ENCODE measurements around the gene UBAC2.

The UBAC2 gene

DNA sequence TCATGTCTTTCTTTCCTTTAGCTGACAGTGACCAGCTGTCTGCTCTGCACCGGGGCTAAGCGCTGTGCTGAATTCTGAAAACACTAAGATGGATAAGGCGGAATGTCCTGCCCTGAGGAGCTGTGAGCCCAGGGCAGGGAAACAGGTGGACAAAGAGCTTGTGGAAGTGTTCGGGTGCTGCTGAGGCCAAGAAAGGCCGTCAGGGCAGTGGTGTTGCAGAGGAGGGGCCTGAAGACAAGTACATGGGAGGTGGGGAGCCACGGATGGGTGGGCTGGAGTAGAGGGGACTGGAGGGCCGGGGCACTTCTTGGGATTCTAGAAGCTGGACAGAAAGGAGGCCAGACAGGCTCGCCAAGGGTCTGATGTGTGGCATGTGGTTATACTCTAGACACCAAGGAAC, 172.8 kb downstream of the UBAC2 start:
- no peaks in the 10 kb centered on the region for H3K9me3 ChIP-seq (ENCODE audit: control insufficient read depth in 5 of 5, low read length in 5 of 5)
- H3K36me3 ChIP-seq (ENCODE audit: control insufficient read depth in 5 of 5, insufficient read depth in 5 of 5, low read length in 5 of 5), result peaks cover 10 to 43% (median 39%) of the 10 kb centered on the region in 5 donors
- no peaks in the 10 kb centered on the region for H3K27me3 ChIP-seq (ENCODE audit: control insufficient read depth in 5 of 5, insufficient read depth in 4 of 5, low read length in 5 of 5)
- H3K9ac ChIP-seq (ENCODE audit: low read length in 5 of 5), result no peak overlapping the region
- no peak overlapping the region for H3K27ac ChIP-seq (ENCODE audit: low read depth, low read length)
- peaks cover 0 to 9% (median 0%) of the 10 kb centered on the region in 5 donors for H3K4me1 ChIP-seq (ENCODE audit: control insufficient read depth in 5 of 5, insufficient read depth in 5 of 5, low read length in 5 of 5)
- no peak overlapping the region for H3K4me3 ChIP-seq (ENCODE audit: low read depth in 1 of 5, low read length in 5 of 5)

DNA sequence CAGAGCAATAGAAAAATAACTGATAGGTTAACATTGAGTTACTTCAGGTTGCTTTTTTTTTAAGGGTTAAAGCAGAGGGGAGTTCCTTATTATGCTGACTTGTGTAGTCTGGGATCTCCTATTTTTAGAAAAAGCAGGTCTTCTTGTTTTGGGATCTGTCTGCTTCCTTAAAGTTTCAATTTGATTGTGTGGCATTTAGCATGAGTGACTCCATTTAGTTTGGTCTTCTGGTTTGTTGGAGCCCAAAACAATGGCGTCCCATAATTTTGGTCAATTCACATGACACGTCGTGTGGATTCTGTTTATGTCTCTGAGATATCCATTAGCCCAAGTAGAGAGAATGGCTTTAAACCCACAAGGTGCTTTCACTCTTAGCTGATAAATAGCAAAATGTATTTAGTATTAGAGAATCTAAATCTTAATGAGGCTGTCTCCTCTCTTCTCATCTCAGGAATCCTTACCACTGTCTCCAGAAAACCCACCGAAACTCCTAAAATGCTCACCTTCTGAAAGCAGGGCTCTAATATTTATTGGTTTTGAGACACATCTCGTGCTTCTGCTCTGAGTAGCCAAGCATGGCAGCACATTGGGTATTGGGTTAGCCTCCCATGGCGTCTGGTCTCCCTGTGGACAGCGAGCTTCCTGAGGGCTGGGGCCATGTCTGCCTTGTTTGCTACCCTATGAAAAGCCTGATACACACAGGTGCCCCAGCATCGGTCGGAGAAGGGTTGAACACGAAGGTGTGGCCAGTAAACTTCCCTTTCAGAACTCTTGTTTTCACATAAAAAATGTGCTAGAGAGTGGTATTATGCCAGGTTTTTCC, 173.7 kb downstream of the UBAC2 start:
- Histone ChIP-seq H3K36me3 (ENCODE audit: control insufficient read depth in 5 of 5, insufficient read depth in 5 of 5, low read length in 5 of 5) (peaks cover 8 to 36% (median 33%) of the 10 kb centered on the region in 5 donors), H3K4me1 (ENCODE audit: control insufficient read depth in 5 of 5, insufficient read depth in 5 of 5, low read length in 5 of 5) (peaks cover 0 to 9% (median 0%) of the 10 kb centered on the region in 5 donors)

GRCh38 chr13:99374994-99375737, 174.5 kb downstream of the UBAC2 start:
- H3K36me3 ChIP-seq (ENCODE audit: control insufficient read depth in 5 of 5, insufficient read depth in 5 of 5, low read length in 5 of 5), result peaks cover 4 to 33% (median 27%) of the 10 kb centered on the region in 5 donors
- H3K27me3 ChIP-seq (ENCODE audit: control insufficient read depth in 5 of 5, insufficient read depth in 4 of 5, low read length in 5 of 5), result no peaks in the 10 kb centered on the region
- H3K27ac ChIP-seq (ENCODE audit: low read depth, low read length), result no peak overlapping the region
- peaks cover 0 to 9% (median 0%) of the 10 kb centered on the region in 5 donors for H3K4me1 ChIP-seq (ENCODE audit: control insufficient read depth in 5 of 5, insufficient read depth in 5 of 5, low read length in 5 of 5)
- H3K9ac ChIP-seq (ENCODE audit: low read length in 5 of 5), result no peak overlapping the region
- H3K4me3 ChIP-seq (ENCODE audit: low read depth in 1 of 5, low read length in 5 of 5), result no peak overlapping the region
- H3K9me3 ChIP-seq (ENCODE audit: control insufficient read depth in 5 of 5, low read length in 5 of 5), result no peaks in the 10 kb centered on the region

More for the DNA sequence above, 173.7 kb downstream of the UBAC2 start:
- Histone ChIP-seq H3K9me3 (ENCODE audit: control insufficient read depth in 5 of 5, low read length in 5 of 5) (no peaks in the 10 kb centered on the region), H3K4me3 (ENCODE audit: low read depth in 1 of 5, low read length in 5 of 5) (no peak overlapping the region), H3K27ac (ENCODE audit: low read depth, low read length) (no peak overlapping the region), H3K9ac (ENCODE audit: low read length in 5 of 5) (no peak overlapping the region), H3K27me3 (ENCODE audit: control insufficient read depth in 5 of 5, insufficient read depth in 4 of 5, low read length in 5 of 5) (no peaks in the 10 kb centered on the region)

DNA sequence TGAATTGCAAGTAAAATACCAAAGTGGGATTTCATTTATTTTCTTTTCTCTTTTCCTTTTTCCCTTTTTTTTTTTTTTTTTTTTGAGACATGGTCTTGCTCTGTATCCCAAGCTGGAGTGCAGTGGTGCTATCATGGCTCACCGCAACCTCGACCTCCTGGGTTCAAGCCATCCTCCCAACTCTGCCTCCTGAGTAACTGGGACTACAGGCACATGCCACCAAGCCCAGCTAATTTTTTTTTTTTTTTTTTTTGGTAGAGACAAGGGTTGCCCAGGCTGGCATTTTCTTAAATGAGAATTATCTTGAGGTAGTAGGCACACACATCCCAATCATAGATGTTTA, 175.1 kb downstream of the UBAC2 start:
- H3K36me3 ChIP-seq (ENCODE audit: control insufficient read depth in 5 of 5, insufficient read depth in 5 of 5, low read length in 5 of 5), result peaks cover 4 to 33% (median 23%) of the 10 kb centered on the region in 5 donors
- H3K27ac ChIP-seq (ENCODE audit: low read depth, low read length), result no peak overlapping the region
- H3K9me3 ChIP-seq (ENCODE audit: control insufficient read depth in 5 of 5, low read length in 5 of 5), result no peaks in the 10 kb centered on the region
- no peak overlapping the region for H3K9ac ChIP-seq (ENCODE audit: low read length in 5 of 5)
- H3K27me3 ChIP-seq (ENCODE audit: control insufficient read depth in 5 of 5, insufficient read depth in 4 of 5, low read length in 5 of 5), result no peaks in the 10 kb centered on the region
- no peak overlapping the region for H3K4me3 ChIP-seq (ENCODE audit: low read depth in 1 of 5, low read length in 5 of 5)
- peaks cover 0 to 9% (median 0%) of the 10 kb centered on the region in 5 donors for H3K4me1 ChIP-seq (ENCODE audit: control insufficient read depth in 5 of 5, insufficient read depth in 5 of 5, low read length in 5 of 5)

DNA sequence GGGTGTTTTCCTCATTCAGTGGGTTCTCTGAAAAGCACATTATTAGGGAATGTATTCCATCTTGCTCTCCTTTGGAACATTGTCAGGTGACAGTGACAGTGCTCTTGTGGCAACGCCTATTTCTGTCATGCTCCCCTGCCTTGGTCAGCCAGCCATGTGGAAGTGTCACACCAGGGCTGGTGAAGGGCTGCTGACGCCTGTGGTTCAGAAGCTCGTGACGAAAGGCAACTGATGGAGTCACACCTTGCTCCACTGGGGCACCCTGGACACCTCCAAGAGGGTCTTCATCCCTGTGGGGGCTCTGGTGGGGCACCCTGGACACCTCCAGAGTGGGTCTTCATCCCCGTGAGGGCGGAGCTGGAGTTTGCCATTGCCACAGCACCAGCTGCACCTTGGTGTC, 175.5 kb downstream of the UBAC2 start:
- no peak overlapping the region for H3K9ac ChIP-seq (ENCODE audit: low read length in 5 of 5)
- no peak overlapping the region for H3K4me3 ChIP-seq (ENCODE audit: low read depth in 1 of 5, low read length in 5 of 5)
- no peaks in the 10 kb centered on the region for H3K9me3 ChIP-seq (ENCODE audit: control insufficient read depth in 5 of 5, low read length in 5 of 5)
- H3K36me3 ChIP-seq (ENCODE audit: control insufficient read depth in 5 of 5, insufficient read depth in 5 of 5, low read length in 5 of 5), result peaks cover 4 to 38% (median 25%) of the 10 kb centered on the region in 5 donors
- H3K4me1 ChIP-seq (ENCODE audit: control insufficient read depth in 5 of 5, insufficient read depth in 5 of 5, low read length in 5 of 5), result peaks cover 0 to 9% (median 0%) of the 10 kb centered on the region in 5 donors
- no peak overlapping the region for H3K27ac ChIP-seq (ENCODE audit: low read depth, low read length)
- H3K27me3 ChIP-seq (ENCODE audit: control insufficient read depth in 5 of 5, insufficient read depth in 4 of 5, low read length in 5 of 5), result no peaks in the 10 kb centered on the region

DNA sequence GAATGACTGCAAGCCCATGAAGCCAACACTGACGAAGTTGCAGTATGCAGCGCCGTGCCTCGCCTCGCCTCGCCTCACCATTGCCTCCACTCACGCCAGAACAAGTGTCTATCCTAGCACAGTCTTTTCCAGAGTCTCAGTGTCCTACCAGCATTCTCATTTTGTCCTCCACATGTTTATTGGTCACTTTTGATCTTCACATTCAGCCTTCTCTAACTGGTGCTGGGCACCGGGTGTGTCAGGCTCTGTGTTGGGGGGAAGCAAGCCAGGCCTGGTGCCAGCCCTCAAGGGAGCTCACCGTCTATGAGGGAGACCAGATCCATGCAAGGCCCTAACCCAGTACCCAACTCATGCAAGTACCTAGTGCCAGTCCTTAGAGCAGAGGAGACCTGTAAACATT, 176.3 kb downstream of the UBAC2 start:
- Histone ChIP-seq H3K27ac (ENCODE audit: low read depth, low read length) (no peak overlapping the region), H3K36me3 (ENCODE audit: control insufficient read depth in 5 of 5, insufficient read depth in 5 of 5, low read length in 5 of 5) (peaks cover 4 to 41% (median 27%) of the 10 kb centered on the region in 5 donors), H3K9ac (ENCODE audit: low read length in 5 of 5) (no peak overlapping the region), H3K9me3 (ENCODE audit: control insufficient read depth in 5 of 5, low read length in 5 of 5) (no peaks in the 10 kb centered on the region), H3K4me3 (ENCODE audit: low read depth in 1 of 5, low read length in 5 of 5) (no peak overlapping the region), H3K4me1 (ENCODE audit: control insufficient read depth in 5 of 5, insufficient read depth in 5 of 5, low read length in 5 of 5) (peaks cover 0 to 9% (median 0%) of the 10 kb centered on the region in 5 donors), H3K27me3 (ENCODE audit: control insufficient read depth in 5 of 5, insufficient read depth in 4 of 5, low read length in 5 of 5) (no peaks in the 10 kb centered on the region)

- Histone ChIP-seq H3K4me3 (ENCODE audit: low read depth in 1 of 5, low read length in 5 of 5) (no peak overlapping the region), H3K9me3 (ENCODE audit: control insufficient read depth in 5 of 5, low read length in 5 of 5) (no peaks in the 10 kb centered on the region), H3K36me3 (ENCODE audit: control insufficient read depth in 5 of 5, insufficient read depth in 5 of 5, low read length in 5 of 5) (peaks cover 4 to 38% (median 27%) of the 10 kb centered on the region in 5 donors), H3K9ac (ENCODE audit: low read length in 5 of 5) (no peak overlapping the region), H3K4me1 (ENCODE audit: control insufficient read depth in 5 of 5, insufficient read depth in 5 of 5, low read length in 5 of 5) (peaks cover 0 to 9% (median 0%) of the 10 kb centered on the region in 5 donors), H3K27me3 (ENCODE audit: control insufficient read depth in 5 of 5, insufficient read depth in 4 of 5, low read length in 5 of 5) (no peaks in the 10 kb centered on the region), H3K27ac (ENCODE audit: low read depth, low read length) (no peak overlapping the region)
These were observed 177.0 kb downstream of the UBAC2 start for GRCh38 chr13:99377641-99378040.

DNA sequence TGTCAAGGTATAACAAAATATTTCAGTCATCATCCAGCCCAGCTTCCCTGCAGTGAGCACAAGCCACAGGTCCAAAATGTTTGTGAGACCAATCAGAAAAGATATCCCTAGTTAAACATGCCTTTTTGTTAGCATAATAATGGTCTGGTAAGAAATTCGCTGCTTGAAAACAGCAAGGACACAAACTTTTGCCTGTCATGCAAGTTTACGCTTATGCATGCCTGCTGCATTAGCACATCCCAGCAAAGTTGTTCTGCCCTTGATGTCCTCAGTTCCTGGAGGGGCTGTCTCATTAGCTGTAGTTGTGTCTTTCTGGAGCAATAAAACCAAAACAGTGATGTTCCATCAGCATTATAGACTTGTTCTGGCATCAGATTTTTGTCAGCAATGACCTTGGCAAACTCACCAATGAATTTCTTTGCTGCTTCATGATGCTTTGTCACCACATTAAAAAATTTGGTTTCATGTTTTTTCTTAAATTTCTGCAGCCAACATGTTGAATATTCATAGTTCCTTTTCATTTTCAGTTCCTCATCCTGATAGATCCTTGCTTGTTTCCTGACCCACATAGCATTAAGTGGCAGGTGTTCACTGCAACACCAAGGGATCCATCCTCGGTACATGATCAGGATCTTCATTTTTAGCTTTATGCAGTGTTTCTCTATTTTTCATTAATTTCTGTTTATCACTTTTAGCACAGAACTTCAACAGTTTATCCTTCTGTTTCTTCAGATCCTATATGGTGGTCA, 178.5 kb downstream of the UBAC2 start:
- no peak overlapping the region for H3K27ac ChIP-seq (ENCODE audit: low read depth, low read length)
- H3K9me3 ChIP-seq (ENCODE audit: control insufficient read depth in 5 of 5, low read length in 5 of 5), result no peaks in the 10 kb centered on the region
- H3K9ac ChIP-seq (ENCODE audit: low read length in 5 of 5), result no peak overlapping the region
- peaks cover 4 to 38% (median 26%) of the 10 kb centered on the region in 5 donors for H3K36me3 ChIP-seq (ENCODE audit: control insufficient read depth in 5 of 5, insufficient read depth in 5 of 5, low read length in 5 of 5)
- H3K27me3 ChIP-seq (ENCODE audit: control insufficient read depth in 5 of 5, insufficient read depth in 4 of 5, low read length in 5 of 5), result no peaks in the 10 kb centered on the region
- H3K4me1 ChIP-seq (ENCODE audit: control insufficient read depth in 5 of 5, insufficient read depth in 5 of 5, low read length in 5 of 5), result peaks cover 0 to 14% (median 0%) of the 10 kb centered on the region in 5 donors
- H3K4me3 ChIP-seq (ENCODE audit: low read depth in 1 of 5, low read length in 5 of 5), result no peak overlapping the region

DNA sequence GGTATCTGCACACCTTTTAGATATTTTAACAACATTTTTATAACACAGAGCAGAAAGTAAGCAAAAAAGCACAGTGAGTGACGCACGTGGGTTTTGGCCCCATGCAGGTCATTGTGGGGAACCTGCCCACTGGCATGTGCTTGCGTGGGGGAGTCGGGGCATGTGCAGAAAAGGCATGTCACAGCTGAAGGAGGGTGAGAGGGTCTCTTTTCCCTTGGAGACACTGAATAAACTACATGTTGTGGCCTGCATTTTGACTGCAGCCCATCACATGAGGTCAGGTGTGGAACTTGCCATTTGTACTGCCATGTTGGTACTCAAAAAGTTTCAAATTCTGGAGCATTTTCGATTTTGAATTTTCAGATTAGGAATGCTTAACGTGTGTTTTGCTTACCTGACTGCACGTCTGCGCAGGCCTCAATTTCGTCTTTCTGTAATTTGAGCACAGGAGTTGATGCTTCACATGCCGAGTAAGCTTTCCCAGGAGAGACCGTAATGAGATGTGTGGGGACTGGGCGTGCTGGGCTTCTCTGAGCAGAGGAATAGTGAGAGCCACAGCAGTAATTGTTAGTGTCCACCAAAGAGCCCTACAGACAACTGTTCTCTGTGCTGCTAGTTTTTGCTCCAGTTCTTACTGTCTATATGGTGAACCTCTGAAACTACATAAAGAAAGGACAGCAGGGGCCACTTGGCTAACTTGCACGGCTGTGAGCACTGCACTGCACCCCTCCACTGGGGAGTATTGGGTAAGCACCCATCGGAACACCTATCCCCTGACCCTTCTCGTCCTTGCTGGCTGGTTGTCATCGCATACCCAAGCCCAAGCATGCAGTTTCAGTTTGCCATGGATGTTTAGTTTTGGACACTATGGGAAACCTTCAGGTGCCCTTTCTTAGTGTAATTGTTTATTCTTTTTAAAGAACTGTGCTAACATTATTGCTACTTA, 179.5 kb downstream of the UBAC2 start:
- Histone ChIP-seq H3K4me1 (ENCODE audit: control insufficient read depth in 5 of 5, insufficient read depth in 5 of 5, low read length in 5 of 5) (peaks cover 0 to 14% (median 0%) of the 10 kb centered on the region in 5 donors), H3K27ac (ENCODE audit: low read depth, low read length) (no peak overlapping the region), H3K9me3 (ENCODE audit: control insufficient read depth in 5 of 5, low read length in 5 of 5) (no peaks in the 10 kb centered on the region), H3K36me3 (ENCODE audit: control insufficient read depth in 5 of 5, insufficient read depth in 5 of 5, low read length in 5 of 5) (peaks cover 4 to 39% (median 26%) of the 10 kb centered on the region in 5 donors), H3K9ac (ENCODE audit: low read length in 5 of 5) (no peak overlapping the region), H3K4me3 (ENCODE audit: low read depth in 1 of 5, low read length in 5 of 5) (no peak overlapping the region), H3K27me3 (ENCODE audit: control insufficient read depth in 5 of 5, insufficient read depth in 4 of 5, low read length in 5 of 5) (no peaks in the 10 kb centered on the region)
